ENCODE results near the gene EGR2.

- TF ChIP-seq POLR2AphosphoS5 (IDR thresholded peaks at IDR 0.05; ENCODE audit: low read depth, low read length) (no peak), CTCF (IDR thresholded peaks at IDR 0.05) (no peak), REST (IDR thresholded peaks at IDR 0.05; ENCODE audit: low read depth, low read length) (no peak), NFIC (IDR thresholded peaks at IDR 0.05; ENCODE audit: borderline replicate concordance) (no peak), RAD21 (IDR thresholded peaks at IDR 0.05; ENCODE audit: low read length) (no peak)
These were observed 50.4 kb downstream of the EGR2 start for GRCh38 chr10:62765726-62766125.

Measured in SK-N-SH (cell line).